ENCODE measurements around the gene OSBPL10.
"Not testable (repeated sequence)": the region's sequence is repeated elsewhere in the genome, so short reads cannot be mapped to it uniquely, and the experiment has no call there.

The OSBPL10 gene

DNA sequence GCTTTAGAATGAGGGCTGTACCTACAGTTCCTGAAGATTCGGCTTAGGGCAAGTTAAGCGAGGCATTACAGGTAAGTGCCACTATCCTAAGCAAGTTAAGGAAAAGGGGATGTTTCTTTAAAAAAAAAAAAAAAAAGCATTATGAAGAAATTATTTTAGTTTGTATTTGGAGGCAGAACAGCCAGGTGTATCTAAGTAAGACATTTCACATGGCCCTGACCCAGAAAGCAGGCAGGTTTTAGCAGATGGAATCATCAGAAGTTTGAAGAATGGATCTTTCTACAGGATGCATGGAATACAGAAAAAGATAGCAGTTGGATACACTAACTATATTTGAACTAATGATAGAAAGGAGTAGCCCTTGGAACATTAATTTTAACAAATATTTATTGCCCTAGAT is 105.6 kb downstream of the OSBPL10 start:
- Histone ChIP-seq H3K36me3 (ENCODE audit: insufficient read depth, low read length) (no peaks in the 10 kb centered on the region), H3K79me2 (ENCODE audit: insufficient read depth, low read length) (no peaks in the 10 kb centered on the region)

DNA sequence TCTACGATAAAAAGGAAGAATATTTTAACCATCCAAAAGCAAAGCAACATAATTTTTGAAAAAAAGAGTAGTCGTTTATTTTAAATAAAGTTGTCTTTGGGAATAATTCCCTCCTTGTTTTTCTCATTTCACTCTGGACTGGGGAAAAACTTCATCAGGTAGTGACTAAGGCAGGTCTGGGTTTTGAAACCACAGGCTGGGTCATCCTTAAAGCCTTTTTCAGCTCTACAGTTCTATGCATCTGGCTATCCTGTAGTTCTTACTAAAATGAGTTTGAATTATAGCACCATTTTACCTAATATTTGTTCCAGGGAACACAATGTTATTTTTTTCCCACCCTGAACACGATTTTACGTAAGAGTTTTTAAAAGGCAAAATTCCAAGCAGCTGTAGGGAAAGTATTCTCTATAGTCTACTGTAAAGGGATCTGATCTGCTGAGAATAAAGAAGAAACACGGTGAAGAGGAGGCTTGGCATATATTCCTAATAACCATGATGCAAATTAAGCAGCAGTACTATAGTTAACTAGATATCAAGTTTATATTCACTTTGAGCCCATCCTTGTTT is 107.7 kb downstream of the OSBPL10 start:
- Histone ChIP-seq H2AFZ (ENCODE audit: low read length) (no peak overlapping the region), H3K9ac (ENCODE audit: low read depth, low read length, poor library complexity, severe bottlenecking) (no peak overlapping the region), H3K4me2 (ENCODE audit: low read depth, low read length, poor library complexity, severe bottlenecking) (no peak overlapping the region), H3F3A (ENCODE audit: low read depth) (no peaks in the 10 kb centered on the region), H3K9me2 (replicated peaks; ENCODE audit: low read depth, low read length) (no peaks in the 10 kb centered on the region), H3K36me3 (ENCODE audit: insufficient read depth, low read length) (no peaks in the 10 kb centered on the region), H3K27me3 (ENCODE audit: insufficient read depth, low read length, poor library complexity, severe bottlenecking) (no peaks in the 10 kb centered on the region), H4K20me1 (ENCODE audit: insufficient read depth, low read length, poor library complexity, severe bottlenecking) (no peaks in the 10 kb centered on the region), H3K4me1 (ENCODE audit: insufficient read depth, low read length, poor library complexity, severe bottlenecking) (no peaks in the 10 kb centered on the region), H3K4me3 (ENCODE audit: low read length, poor library complexity, severe bottlenecking) (no peak overlapping the region), H3K9me3 (ENCODE audit: insufficient read depth, low read depth, low read length) (no peaks in the 10 kb centered on the region), H3K79me2 (ENCODE audit: insufficient read depth, low read length) (no peaks in the 10 kb centered on the region)
- no peak for TF ChIP-seq EZH2phosphoT487 (IDR thresholded peaks at IDR 0.05; ENCODE audit: borderline replicate concordance)
- TF ChIP-seq, protein P1, sequence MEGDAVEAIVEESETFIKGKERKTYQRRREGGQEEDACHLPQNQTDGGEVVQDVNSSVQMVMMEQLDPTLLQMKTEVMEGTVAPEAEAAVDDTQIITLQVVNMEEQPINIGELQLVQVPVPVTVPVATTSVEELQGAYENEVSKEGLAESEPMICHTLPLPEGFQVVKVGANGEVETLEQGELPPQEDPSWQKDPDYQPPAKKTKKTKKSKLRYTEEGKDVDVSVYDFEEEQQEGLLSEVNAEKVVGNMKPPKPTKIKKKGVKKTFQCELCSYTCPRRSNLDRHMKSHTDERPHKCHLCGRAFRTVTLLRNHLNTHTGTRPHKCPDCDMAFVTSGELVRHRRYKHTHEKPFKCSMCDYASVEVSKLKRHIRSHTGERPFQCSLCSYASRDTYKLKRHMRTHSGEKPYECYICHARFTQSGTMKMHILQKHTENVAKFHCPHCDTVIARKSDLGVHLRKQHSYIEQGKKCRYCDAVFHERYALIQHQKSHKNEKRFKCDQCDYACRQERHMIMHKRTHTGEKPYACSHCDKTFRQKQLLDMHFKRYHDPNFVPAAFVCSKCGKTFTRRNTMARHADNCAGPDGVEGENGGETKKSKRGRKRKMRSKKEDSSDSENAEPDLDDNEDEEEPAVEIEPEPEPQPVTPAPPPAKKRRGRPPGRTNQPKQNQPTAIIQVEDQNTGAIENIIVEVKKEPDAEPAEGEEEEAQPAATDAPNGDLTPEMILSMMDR (conservative IDR thresholded peaks at IDR 0.05; ENCODE audit: low read length), result no peak

More for the DNA sequence above, 105.6 kb downstream of the OSBPL10 start:
- no peaks in the 10 kb centered on the region for H4K20me1 ChIP-seq (ENCODE audit: insufficient read depth, low read length, poor library complexity, severe bottlenecking)
- H3K4me1 ChIP-seq (ENCODE audit: insufficient read depth, low read length, poor library complexity, severe bottlenecking), result no peaks in the 10 kb centered on the region
- no peak overlapping the region for H3K4me3 ChIP-seq (ENCODE audit: low read length, poor library complexity, severe bottlenecking)
- no peak overlapping the region for H2AFZ ChIP-seq (ENCODE audit: low read length)
- H3K27me3 ChIP-seq (ENCODE audit: insufficient read depth, low read length, poor library complexity, severe bottlenecking), result no peaks in the 10 kb centered on the region
- no peaks in the 10 kb centered on the region for H3F3A ChIP-seq (ENCODE audit: low read depth)
- H3K9me2 ChIP-seq (replicated peaks; ENCODE audit: low read depth, low read length), result no peaks in the 10 kb centered on the region
- TF ChIP-seq EZH2phosphoT487 (IDR thresholded peaks at IDR 0.05; ENCODE audit: borderline replicate concordance), result no peak
- TF ChIP-seq, protein P1 (conservative IDR thresholded peaks at IDR 0.05; ENCODE audit: low read length), result no peak
- H3K9me3 ChIP-seq (ENCODE audit: insufficient read depth, low read depth, low read length), result no peaks in the 10 kb centered on the region
- H3K9ac ChIP-seq (ENCODE audit: low read depth, low read length, poor library complexity, severe bottlenecking), result no peak overlapping the region
- H3K4me2 ChIP-seq (ENCODE audit: low read depth, low read length, poor library complexity, severe bottlenecking), result no peak overlapping the region

DNA sequence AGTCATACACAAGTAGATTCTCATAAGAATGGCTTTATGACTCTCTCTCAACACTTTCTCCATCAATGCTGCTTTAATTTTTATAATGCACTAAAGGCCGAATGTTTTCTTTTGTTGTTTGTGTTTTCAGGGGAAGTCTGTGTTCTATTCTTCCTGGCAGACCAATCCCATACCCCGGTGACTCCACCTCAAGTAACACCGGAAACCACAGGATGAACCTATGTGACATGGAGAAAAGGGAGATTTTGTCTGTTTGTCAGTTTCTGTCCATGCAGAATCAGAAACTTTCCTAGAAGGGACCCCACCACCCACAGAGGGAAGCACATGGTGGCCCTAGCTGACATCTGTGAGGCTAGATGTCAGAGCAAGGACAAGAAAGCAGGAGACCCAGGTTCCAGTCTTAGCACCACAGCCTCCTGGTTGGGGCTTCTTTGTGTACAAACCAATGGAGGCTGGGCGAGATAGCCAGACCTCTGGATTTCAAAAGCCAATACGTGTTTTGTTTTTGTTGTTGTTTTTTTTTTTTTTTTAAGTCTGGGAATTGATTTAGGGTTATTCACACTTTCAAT is 109.0 kb downstream of the OSBPL10 start:
- no peak for TF ChIP-seq EZH2phosphoT487 (IDR thresholded peaks at IDR 0.05; ENCODE audit: borderline replicate concordance)
- TF ChIP-seq, protein P1 (conservative IDR thresholded peaks at IDR 0.05; ENCODE audit: low read length), result no peak
- Histone ChIP-seq H3F3A (ENCODE audit: low read depth) (no peaks in the 10 kb centered on the region), H4K20me1 (ENCODE audit: insufficient read depth, low read length, poor library complexity, severe bottlenecking) (no peaks in the 10 kb centered on the region), H3K27me3 (ENCODE audit: insufficient read depth, low read length, poor library complexity, severe bottlenecking) (no peaks in the 10 kb centered on the region), H2AFZ (ENCODE audit: low read length) (no peak overlapping the region), H3K4me3 (ENCODE audit: low read length, poor library complexity, severe bottlenecking) (no peak overlapping the region), H3K9me2 (replicated peaks; ENCODE audit: low read depth, low read length) (no peaks in the 10 kb centered on the region), H3K9me3 (ENCODE audit: insufficient read depth, low read depth, low read length) (no peaks in the 10 kb centered on the region), H3K36me3 (ENCODE audit: insufficient read depth, low read length) (no peaks in the 10 kb centered on the region), H3K4me1 (ENCODE audit: insufficient read depth, low read length, poor library complexity, severe bottlenecking) (no peaks in the 10 kb centered on the region), H3K79me2 (ENCODE audit: insufficient read depth, low read length) (no peaks in the 10 kb centered on the region), H3K9ac (ENCODE audit: low read depth, low read length, poor library complexity, severe bottlenecking) (no peak overlapping the region), H3K4me2 (ENCODE audit: low read depth, low read length, poor library complexity, severe bottlenecking) (no peak overlapping the region)

DNA sequence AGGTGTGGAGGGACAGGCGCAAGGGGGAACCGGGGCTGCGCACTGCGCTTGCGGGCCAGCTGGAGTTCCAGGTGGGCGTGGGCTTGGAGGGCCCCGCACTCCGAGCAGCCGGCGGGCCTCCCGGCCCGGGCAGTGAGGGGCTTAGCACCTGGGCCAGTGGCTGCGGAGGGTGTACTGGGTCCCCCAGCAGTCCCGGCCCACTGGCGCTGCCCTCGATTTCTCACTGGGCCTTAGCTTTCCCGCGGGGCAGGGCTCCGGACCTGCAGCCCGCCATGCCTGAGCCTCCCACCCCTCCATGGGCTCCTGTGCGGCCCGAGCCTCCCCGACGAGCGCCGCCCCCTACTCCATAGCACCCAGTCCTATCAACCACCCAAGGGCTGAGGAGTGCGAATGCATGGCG is 111.0 kb downstream of the OSBPL10 start:
- H3K36me3 ChIP-seq (ENCODE audit: insufficient read depth, low read length); H3K4me3 ChIP-seq (ENCODE audit: low read length, poor library complexity, severe bottlenecking); H3F3A ChIP-seq (ENCODE audit: low read depth); H3K9ac ChIP-seq (ENCODE audit: low read depth, low read length, poor library complexity, severe bottlenecking); H3K9me3 ChIP-seq (ENCODE audit: insufficient read depth, low read depth, low read length); H3K4me2 ChIP-seq (ENCODE audit: low read depth, low read length, poor library complexity, severe bottlenecking); H4K20me1 ChIP-seq (ENCODE audit: insufficient read depth, low read length, poor library complexity, severe bottlenecking); H3K79me2 ChIP-seq (ENCODE audit: insufficient read depth, low read length); H3K27me3 ChIP-seq (ENCODE audit: insufficient read depth, low read length, poor library complexity, severe bottlenecking); H2AFZ ChIP-seq (ENCODE audit: low read length); H3K9me2 ChIP-seq (replicated peaks; ENCODE audit: low read depth, low read length); H3K4me1 ChIP-seq (ENCODE audit: insufficient read depth, low read length, poor library complexity, severe bottlenecking): not testable (repeated sequence)

Data from Loucy (cell line).